GM21576 (cell line): Measurements from ENCODE around the gene ARHGAP26.

Source experiments
- ATAC-seq: cut with Tn5 transposase; IDR thresholded peaks from one replicate; pipeline ENCODE4 v1.9.1; 2021; ENCODE audit warnings: mild to moderate bottlenecking, moderate library complexity; ENCODE audit not compliant: unreplicated experiment

Gene ARHGAP26

GRCh38 chr5:143054480-143054941, 284.3 kb downstream of the ARHGAP26 start:
- ATAC-seq = peak; percentile 33

DNA sequence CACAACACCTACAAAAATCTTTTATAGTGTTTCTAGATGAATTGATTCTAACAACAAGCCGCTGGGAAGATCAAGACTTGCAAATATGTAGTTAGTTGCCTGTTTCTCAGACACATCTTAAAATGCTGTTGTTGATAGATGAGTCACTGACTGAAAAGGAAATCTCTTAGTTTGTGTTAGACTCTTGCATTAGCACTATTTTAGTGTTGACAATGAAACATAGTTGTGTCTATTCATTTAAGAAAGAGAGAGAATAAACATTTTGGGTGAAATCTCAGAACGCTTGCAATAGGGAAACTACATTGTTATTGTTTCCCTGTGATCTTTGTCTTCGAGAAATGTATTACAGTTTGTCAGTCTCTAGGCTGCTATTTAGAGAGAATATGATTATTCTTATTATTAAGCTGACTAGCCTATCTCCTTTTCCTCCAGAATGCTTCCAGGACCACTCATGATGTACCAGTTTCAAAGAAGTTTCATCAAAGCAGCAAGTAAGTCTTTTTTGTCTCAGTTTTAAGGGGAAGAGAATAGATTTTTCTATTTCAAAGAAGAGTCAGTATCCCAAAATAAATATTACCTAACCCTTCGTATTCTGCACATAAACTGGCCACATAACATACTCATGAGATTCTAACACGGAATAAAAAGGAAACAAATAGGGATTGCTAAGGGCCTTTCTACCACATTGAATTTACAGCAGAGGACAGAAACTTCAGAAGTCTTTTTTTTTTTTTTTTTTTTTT, 285.6 kb downstream of the ARHGAP26 start:
- no peak for ATAC-seq

GRCh38 chr5:143056339-143056704, 286.1 kb downstream of the ARHGAP26 start:
- ATAC-seq = no peak

DNA sequence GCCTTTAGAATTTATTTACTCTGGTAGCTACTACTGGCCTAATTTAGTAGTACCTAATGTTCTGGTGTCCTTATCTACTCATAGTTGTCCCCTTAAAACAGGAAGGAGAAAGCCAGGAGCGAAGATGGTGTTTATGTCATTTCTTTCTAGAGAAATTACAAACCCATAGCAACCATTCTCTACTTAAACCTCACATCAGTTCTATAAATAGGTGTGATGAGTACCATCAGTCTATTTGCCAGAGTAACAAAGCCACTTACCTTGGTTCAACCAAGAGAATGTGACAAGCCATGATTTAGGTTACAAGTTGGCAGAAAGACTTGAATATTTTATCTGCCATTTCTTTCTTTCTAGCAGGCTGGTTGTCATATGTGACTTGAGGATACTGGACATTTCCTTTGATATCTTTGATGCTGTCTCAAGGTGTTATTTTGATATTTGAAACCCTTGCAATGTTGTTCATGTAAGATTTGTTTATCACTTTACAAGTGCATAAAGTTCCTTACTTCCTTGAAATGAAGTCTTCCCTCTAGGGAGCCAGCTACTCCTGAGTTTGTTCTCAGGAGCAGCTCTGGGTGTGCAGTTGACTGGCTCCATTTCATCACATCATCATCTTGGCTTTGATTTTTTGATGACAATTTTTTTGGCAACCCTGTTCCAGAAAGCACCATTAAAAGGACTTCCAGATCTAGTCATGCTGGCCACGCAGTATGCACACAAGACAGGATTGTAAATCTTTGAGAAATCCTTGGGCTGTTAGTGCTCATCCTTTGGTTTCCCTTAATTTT, 286.8 kb downstream of the ARHGAP26 start:
- ATAC-seq = peak; percentile 36

- peak; percentile 58 for ATAC-seq
These were observed 287.4 kb downstream of the ARHGAP26 start for GRCh38 chr5:143057580-143057999.

DNA sequence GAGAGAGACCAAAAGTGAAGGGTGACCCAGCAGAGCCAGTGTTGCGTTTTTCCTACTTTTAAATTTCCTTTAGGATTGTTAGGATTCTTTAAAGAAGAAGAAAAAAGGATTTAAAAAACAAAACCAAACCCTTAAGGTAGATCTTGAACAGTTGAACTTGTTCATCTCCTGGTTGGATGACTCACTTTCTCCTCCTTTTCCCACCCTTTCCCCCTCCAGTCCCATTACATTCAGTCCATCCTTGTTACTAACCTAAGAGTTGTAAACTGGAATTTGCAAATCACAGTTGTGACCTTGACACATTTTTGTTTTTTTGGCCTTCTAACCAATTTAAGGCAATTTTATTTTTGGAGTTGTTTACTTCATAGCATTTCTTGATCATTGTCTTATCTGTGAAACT, 289.2 kb downstream of the ARHGAP26 start:
- no peak for ATAC-seq

GRCh38 chr5:143059976-143060765, 290.0 kb downstream of the ARHGAP26 start:
- no peak for ATAC-seq

DNA sequence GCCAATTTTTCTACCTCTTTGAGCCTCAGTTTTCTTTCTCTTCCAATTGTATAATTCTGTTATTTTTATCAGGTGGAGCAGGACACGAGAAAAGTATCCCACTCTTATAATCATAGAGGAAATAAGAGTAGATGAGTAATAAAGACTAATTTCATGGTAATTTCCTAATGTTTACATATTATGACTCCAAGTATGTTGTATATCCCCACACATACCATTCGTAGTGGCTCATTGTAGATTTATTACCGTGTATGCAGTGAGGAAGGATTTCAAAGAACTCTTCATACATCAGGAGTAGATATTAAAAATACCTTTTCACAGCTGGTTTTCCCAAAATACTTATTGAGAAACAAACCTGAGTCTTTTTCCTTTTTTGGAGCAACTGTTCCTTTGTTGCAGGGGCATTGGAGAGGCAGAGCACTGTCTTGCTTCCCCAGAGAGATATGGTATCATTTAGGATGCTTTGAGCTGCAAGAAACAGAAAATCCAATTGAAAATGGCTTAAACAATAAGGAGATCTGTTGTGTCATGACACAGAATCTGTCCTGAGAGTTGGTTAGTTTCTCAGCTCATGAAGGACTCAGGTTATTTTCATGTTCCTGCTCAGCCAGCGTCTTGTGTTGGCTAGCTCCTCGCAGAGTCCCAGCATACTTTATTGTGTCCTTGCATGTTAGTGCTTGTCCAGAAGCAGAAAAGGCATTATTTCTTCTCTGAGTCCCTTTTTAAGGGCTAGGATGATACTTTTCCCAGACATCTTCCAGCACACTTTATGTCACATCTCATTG, 291.2 kb downstream of the ARHGAP26 start:
- no peak for ATAC-seq

DNA sequence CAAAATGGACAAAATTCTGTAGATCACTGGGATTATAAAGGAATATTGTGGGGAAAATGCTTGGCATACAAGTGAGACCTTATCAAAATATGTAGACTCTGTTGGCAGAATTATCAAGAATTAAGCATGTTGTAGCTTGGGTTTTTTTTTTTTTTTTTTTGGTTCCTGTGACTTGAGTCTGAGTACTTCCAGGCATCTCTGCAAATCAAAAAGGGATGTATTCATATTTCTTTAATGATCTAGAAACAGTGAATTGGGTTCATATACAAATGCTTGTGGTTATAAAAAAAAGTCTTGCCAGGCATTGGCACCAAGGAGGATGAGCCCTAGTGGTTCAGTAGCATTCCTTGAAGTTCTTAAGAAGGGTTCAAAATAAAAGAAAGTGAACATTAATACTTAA, 292.2 kb downstream of the ARHGAP26 start:
- ATAC-seq = no peak

- ATAC-seq = no peak
These were observed 293.2 kb downstream of the ARHGAP26 start for GRCh38 chr5:143063175-143063970.

DNA sequence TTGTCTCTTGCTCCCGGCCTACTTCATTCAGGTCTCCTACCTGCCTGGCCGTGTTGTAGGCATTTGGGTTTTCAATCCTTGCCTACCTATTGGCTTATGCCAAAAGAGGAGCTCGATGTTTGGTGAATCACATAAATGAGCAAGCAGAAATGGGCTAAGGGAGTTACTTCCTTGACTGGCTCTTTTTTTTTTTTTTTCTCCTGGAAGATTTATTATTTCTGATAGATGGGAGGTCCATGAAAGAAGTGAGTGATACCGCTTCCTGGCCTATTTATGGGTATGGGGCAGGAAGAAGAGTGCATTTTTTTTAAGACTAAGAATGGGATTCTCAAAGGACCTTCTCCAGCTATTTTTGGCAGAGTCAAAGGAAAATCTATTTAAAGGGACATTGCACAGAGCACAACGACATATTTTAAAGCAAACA, 294.1 kb downstream of the ARHGAP26 start:
- no peak for ATAC-seq

- no peak for ATAC-seq
These were observed 294.5 kb downstream of the ARHGAP26 start for GRCh38 chr5:143064676-143065075.

- no peak for ATAC-seq
These were observed 295.2 kb downstream of the ARHGAP26 start for GRCh38 chr5:143065185-143065965.

- ATAC-seq = no peak
These were observed 295.9 kb downstream of the ARHGAP26 start for GRCh38 chr5:143065996-143066522.

DNA sequence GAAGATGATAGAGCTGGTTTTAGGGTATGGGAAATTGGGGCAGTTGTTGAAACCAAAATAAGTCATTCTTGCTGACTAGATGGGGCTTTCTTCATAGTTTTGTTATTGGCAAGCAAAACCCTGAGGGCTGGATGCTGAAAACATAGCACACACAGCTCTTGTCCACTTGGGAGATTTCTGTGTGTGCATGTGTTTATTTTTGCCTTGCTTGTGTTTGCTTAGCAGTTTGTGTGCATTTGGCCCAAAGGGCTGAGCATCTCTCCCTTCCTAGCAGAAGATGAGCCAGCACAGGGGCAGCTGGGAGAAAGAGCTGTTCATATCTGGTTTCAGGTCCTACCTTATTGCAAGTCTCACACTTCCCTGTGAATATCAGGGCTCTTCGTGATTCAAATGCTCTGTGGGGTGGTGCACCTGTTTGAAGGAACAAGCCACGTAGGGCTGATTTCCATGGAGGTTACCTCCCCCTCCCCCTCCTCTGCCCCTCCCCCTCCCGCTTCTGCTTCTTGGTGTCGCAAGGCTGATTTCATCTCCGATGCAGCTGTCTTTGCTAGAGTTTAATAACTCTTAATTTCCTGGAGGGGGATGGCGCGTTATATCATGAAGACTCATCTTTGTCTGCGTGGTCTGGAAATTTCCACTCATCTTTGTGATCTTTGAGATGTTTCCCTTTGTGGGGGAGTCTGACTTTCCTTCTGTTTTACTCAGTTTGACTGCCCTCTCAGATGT, 296.5 kb downstream of the ARHGAP26 start:
- ATAC-seq = peak; percentile 60

DNA sequence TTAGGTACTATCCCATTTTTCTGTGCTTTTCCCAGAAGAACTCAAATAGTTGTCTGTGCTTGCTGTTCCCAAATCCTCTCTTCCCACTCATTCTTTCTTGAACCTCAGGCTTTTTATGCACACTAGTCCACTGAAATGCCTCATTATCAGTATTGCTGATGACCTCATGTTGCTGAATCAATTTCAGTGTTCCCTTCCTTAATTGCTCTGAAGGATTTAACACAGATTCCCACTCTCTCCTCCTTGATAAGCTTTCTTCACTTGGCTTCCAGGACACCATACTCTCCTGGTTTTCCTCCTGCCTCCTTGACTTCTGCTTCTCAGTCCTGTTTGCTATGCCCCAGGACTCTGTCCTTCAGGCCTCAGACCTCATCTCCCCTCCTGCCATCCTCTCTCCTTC, 298.5 kb downstream of the ARHGAP26 start:
- ATAC-seq = no peak

- no peak for ATAC-seq
These were observed 301.8 kb downstream of the ARHGAP26 start for GRCh38 chr5:143071927-143072326.

- no peak for ATAC-seq
These were observed 302.6 kb downstream of the ARHGAP26 start for GRCh38 chr5:143072734-143073133.
